NCI-H446 (cell line): Measurements from ENCODE around the gene ZNF524.

Experiments used
- DNase-seq, 2 experiments: peaks; one replicate each; lab custom pipeline; 2025; lab: John Stamatoyannopoulos, UW

Gene ZNF524

GRCh38 chr19:55620410-55621204 lies 20.5 kb downstream of the ZNF524 start:
- no peak for DNase-seq

- no peak for DNase-seq
These were observed 21.2 kb downstream of the ZNF524 start for GRCh38 chr19:55621205-55621672.

- DNase-seq = no peak
These were observed 21.7 kb downstream of the ZNF524 start for GRCh38 chr19:55621673-55622231.

- DNase-seq = no peak
These were observed 22.3 kb downstream of the ZNF524 start for GRCh38 chr19:55622242-55622969.

- no peak for DNase-seq
These were observed 23.0 kb downstream of the ZNF524 start for GRCh38 chr19:55623130-55623529.

GRCh38 chr19:55623561-55623960 lies 23.5 kb downstream of the ZNF524 start:
- DNase-seq = no peak

GRCh38 chr19:55624109-55625003 lies 24.3 kb downstream of the ZNF524 start, which contains the start of gene ZNF784:
Gene ZNF784, minus strand, starts transcription at chr19:55624566. Its CDS starts 5 bp downstream, at chr19:55624561.
- DNase-seq = peak; percentile 88 to 98

- DNase-seq = no peak
These were observed 24.9 kb downstream of the ZNF524 start for GRCh38 chr19:55625004-55625326.

- DNase-seq = no peak
These were observed 26.3 kb downstream of the ZNF524 start for GRCh38 chr19:55626350-55626749.

GRCh38 chr19:55632463-55632834 lies 32.4 kb downstream of the ZNF524 start:
- peak; percentile 95 for DNase-seq

- DNase-seq = no peak
These were observed 33.8 kb downstream of the ZNF524 start for GRCh38 chr19:55633861-55634260.

- no peak for DNase-seq
These were observed 35.2 kb downstream of the ZNF524 start for GRCh38 chr19:55635334-55635717.

GRCh38 chr19:55635856-55636440 lies 35.9 kb downstream of the ZNF524 start:
- no peak for DNase-seq

GRCh38 chr19:55636723-55637122 lies 36.6 kb downstream of the ZNF524 start:
- no peak for DNase-seq

- no peak for DNase-seq
These were observed 37.4 kb downstream of the ZNF524 start for GRCh38 chr19:55637534-55637933.

- peak in 1 of 2 experiments; percentile 30 for DNase-seq
These were observed 38.8 kb downstream of the ZNF524 start for GRCh38 chr19:55638864-55639359.

GRCh38 chr19:55640043-55640576 lies 40.0 kb downstream of the ZNF524 start:
- peak; percentile 56 to 88 for DNase-seq

- peak; percentile 69 to 84 for DNase-seq
These were observed 40.7 kb downstream of the ZNF524 start, which contains the start of gene ZNF580 for GRCh38 chr19:55640577-55641425. Gene ZNF580, plus strand, starts transcription at chr19:55641002. Its CDS starts 1,507 bp downstream, at chr19:55642509.

GRCh38 chr19:55641426-55642152 lies 41.5 kb downstream of the ZNF524 start:
- DNase-seq = no peak
